B cell (primary cell): Measurements from ENCODE around the gene NYNRIN.

Experiments used
- EZH2 ChIP-seq: IDR thresholded peaks from 2 replicates; pipeline ENCODE4 v1.6.1; 2012; ENCODE audit warnings: borderline replicate concordance, low read depth, mild to moderate bottlenecking, moderate library complexity, low read length; ENCODE audit not compliant: insufficient read depth, poor library complexity, severe bottlenecking
- TF ChIP-seq, protein P1 (sequence below): fragments of 200-600 bp; IDR thresholded peaks from one replicate; pipeline ENCODE4 v1.8.0; 2022; ENCODE audit warnings: antibody characterized with exemption, mild to moderate bottlenecking

DNA sequence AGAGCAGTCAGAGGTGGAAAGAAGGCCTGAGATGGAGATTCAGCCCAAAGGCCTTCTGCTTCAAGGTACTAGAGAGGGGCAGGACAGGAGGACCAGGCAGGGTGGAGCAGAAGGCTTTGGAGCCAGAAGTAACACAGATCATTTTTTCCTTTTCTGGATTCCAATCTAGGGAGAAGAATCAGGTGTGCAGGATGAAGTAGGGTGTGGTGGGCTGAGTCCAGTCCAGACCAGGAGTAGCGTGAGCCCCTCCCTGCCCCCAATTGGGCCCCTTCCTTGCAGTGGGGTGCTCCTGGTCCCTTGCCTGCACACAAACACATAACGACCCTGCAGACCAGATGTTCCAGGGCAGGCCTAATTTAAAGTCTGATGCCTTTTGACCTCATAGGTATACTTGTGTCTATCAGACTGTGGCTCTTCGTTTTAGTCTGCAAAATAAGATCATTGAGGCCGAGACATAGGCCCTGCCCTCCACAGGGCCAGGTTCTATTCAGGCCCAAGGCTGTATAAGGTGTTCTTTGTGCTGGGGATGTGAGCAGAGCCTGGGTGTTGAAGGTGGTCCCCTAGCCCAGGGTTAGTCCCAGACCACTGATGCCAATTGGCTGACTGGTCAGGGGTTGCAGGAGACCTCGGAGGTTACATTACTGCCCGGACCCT lies 1.0 kb upstream of the NYNRIN start:
- TF ChIP-seq, protein P1, sequence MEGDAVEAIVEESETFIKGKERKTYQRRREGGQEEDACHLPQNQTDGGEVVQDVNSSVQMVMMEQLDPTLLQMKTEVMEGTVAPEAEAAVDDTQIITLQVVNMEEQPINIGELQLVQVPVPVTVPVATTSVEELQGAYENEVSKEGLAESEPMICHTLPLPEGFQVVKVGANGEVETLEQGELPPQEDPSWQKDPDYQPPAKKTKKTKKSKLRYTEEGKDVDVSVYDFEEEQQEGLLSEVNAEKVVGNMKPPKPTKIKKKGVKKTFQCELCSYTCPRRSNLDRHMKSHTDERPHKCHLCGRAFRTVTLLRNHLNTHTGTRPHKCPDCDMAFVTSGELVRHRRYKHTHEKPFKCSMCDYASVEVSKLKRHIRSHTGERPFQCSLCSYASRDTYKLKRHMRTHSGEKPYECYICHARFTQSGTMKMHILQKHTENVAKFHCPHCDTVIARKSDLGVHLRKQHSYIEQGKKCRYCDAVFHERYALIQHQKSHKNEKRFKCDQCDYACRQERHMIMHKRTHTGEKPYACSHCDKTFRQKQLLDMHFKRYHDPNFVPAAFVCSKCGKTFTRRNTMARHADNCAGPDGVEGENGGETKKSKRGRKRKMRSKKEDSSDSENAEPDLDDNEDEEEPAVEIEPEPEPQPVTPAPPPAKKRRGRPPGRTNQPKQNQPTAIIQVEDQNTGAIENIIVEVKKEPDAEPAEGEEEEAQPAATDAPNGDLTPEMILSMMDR: no peak
- no peak for TF ChIP-seq EZH2
